Measurements from ENCODE around the gene SPINT1.

Gene SPINT1

DNA sequence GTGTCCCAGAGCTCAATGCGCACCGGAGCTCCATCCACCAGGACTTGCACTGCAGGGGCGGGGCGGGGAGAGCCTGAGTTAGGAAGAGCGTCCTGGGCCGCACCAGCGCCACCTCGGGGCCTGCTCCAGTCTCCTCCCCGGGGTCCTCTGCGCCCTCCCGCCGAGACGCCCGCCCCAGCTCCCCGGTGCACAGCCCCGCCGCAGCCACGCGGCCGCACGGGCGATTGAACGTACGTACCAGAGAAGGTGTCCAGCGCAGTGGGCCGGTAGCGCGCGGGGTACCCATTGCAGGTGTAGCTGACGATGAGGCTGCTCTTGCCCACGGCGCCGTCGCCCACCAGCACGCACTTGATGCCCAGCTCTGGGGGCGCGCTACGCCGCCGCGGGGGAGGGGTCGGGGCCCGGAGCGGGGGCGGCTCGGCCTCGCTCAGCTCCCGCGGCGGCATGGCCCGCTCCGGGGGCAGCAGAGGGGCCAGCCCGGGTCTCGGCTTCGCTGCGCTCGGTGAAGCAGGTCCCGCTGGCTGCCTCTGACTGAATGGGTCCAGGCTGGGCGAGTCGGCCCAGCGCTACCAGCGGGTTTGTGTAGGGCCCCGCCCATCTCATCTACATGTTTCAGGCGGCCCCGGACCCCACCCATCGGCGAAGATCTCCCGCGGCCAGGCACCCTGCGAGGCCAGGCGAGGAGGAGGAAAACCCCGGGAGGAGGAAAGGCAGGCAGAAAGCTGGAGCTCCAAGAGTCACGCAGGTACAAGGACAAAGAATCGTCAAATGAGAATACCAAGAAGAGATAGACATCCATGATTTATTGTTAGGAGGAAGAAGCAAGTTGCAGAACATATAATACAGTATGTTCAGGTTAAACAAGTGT, 30.1 kb downstream of the SPINT1 start, which contains the start of gene RHOV:
TSS of gene RHOV (minus strand) at position 541 of the 868 bp plus-strand sequence. CDS start at position 446, 95 bp downstream.
- peak; percentile 77 for TF ChIP-seq MYC (IDR thresholded peaks at IDR 0.05; ENCODE audit: low read depth, low read length)
- TF ChIP-seq CTCF (IDR thresholded peaks at IDR 0.05; ENCODE audit: low read depth, low read length): peak; percentile 25
- peak; percentile 66 for TF ChIP-seq MAX (IDR thresholded peaks at IDR 0.05; ENCODE audit: low read depth, low read length)
- peak; percentile 45 for TF ChIP-seq POLR2A (IDR thresholded peaks at IDR 0.05; ENCODE audit: extremely low read depth, insufficient read length)
- DNase-seq (ENCODE audit: low read depth): peak; percentile 79
- peak within 1 kb of the TSS; percentile 47 for H3K4me3 ChIP-seq (ENCODE audit: low read depth, low read length)

DNA sequence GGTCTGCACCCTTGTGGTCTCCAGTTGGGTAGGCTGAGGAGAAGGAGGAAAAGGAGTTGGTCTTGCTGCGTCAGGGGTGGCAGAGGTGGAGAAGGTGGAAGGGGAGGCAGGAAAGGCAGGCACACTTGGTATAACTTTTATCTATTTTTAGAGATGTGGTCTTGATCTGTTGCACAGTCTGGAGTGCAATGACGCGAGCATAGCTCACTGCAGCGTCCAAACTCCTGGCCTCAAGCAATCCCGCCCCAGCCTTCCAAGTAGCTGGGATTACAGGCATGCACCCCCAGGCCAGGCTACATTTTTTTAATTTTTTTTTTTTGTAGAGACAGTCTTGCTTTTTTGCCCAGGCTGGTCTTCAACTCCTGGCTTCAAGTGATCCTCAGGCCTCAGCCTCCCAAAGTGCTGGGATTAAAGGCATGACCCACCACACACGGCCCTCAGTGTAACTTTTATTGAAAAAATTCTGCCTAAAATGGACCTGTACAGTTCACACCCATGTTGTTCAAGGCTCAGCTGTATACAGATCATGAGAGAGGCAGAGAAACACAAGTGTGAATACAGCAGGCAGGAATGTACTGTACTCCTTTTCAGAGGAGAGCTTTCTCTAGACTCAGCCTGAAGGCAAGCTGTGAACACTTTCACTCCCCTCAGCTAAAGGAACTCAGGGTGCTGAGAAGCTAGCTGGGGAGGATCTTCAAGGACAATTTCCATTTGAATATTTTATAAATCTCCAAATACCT, 32.3 kb downstream of the SPINT1 start:
- H3K4me3 ChIP-seq (ENCODE audit: low read depth, low read length): no peak overlapping the region
- TF ChIP-seq CTCF (IDR thresholded peaks at IDR 0.05; ENCODE audit: low read depth, low read length) (no peak), POLR2A (IDR thresholded peaks at IDR 0.05; ENCODE audit: extremely low read depth, insufficient read length) (no peak), MYC (IDR thresholded peaks at IDR 0.05; ENCODE audit: low read depth, low read length) (no peak), MAX (IDR thresholded peaks at IDR 0.05; ENCODE audit: low read depth, low read length) (no peak)
- no peak for DNase-seq (ENCODE audit: low read depth)

GRCh38 chr15:40877694-40878093, 33.8 kb downstream of the SPINT1 start:
- no peak for TF ChIP-seq MAX (IDR thresholded peaks at IDR 0.05; ENCODE audit: low read depth, low read length)
- TF ChIP-seq MYC (IDR thresholded peaks at IDR 0.05; ENCODE audit: low read depth, low read length): no peak
- TF ChIP-seq CTCF (IDR thresholded peaks at IDR 0.05; ENCODE audit: low read depth, low read length): no peak
- TF ChIP-seq POLR2A (IDR thresholded peaks at IDR 0.05; ENCODE audit: extremely low read depth, insufficient read length): no peak
- no peak overlapping the region for H3K4me3 ChIP-seq (ENCODE audit: low read depth, low read length)
- no peak for DNase-seq (ENCODE audit: low read depth)

- TF ChIP-seq POLR2A (IDR thresholded peaks at IDR 0.05; ENCODE audit: extremely low read depth, insufficient read length) (no peak), MAX (IDR thresholded peaks at IDR 0.05; ENCODE audit: low read depth, low read length) (no peak), MYC (IDR thresholded peaks at IDR 0.05; ENCODE audit: low read depth, low read length) (no peak), CTCF (IDR thresholded peaks at IDR 0.05; ENCODE audit: low read depth, low read length) (no peak)
- DNase-seq (ENCODE audit: low read depth): peak; percentile 39
These were observed 34.9 kb downstream of the SPINT1 start for GRCh38 chr15:40878785-40879184.

GRCh38 chr15:40879609-40880008, 35.8 kb downstream of the SPINT1 start:
- no peak overlapping the region for H3K4me3 ChIP-seq (ENCODE audit: low read depth, low read length)
- no peak for TF ChIP-seq CTCF (IDR thresholded peaks at IDR 0.05; ENCODE audit: low read depth, low read length)
- no peak for TF ChIP-seq MAX (IDR thresholded peaks at IDR 0.05; ENCODE audit: low read depth, low read length)
- no peak for TF ChIP-seq MYC (IDR thresholded peaks at IDR 0.05; ENCODE audit: low read depth, low read length)
- no peak for TF ChIP-seq POLR2A (IDR thresholded peaks at IDR 0.05; ENCODE audit: extremely low read depth, insufficient read length)
- no peak for DNase-seq (ENCODE audit: low read depth)

More at GRCh38 chr15:40878785-40879184, 34.9 kb downstream of the SPINT1 start:
- H3K4me3 ChIP-seq (ENCODE audit: low read depth, low read length): no peak overlapping the region

Measured in NB4 (cell line).